ENCODE data around the gene SPTBN4.
"Not testable (repeated sequence)": the region's sequence is repeated elsewhere in the genome, so short reads cannot be mapped to it uniquely, and the experiment has no call there.

The SPTBN4 gene

GRCh38 chr19:40543029-40543597 is 76.3 kb downstream of the SPTBN4 start:
- DNase-seq = no peak
- Histone ChIP-seq H3K9ac (ENCODE audit: low read length) (no peak overlapping the region), H3K27me3 (replicated peaks; ENCODE audit: insufficient read depth, low read length) (peaks cover 16% of the 10 kb centered on the region), H3K27ac (ENCODE audit: low read length) (no peak overlapping the region), H3K4me2 (ENCODE audit: low read depth, low read length) (no peak overlapping the region), H3K9me3 (replicated peaks; ENCODE audit: insufficient read depth, low read length) (no peaks in the 10 kb centered on the region), H3K79me2 (ENCODE audit: low read length) (no peaks in the 10 kb centered on the region), H3K4me3 (ENCODE audit: low read length) (no peak overlapping the region), H3K4me1 (ENCODE audit: low read length) (no peaks in the 10 kb centered on the region), H3K36me3 (replicated peaks; ENCODE audit: insufficient read depth, low read length) (no peaks in the 10 kb centered on the region), H3K9me2 (replicated peaks; ENCODE audit: insufficient read depth, low read length) (no peaks in the 10 kb centered on the region), H2AFZ (ENCODE audit: low read length) (no peak overlapping the region), H4K20me1 (ENCODE audit: insufficient read depth, low read length) (no peaks in the 10 kb centered on the region), H3F3A (ENCODE audit: insufficient read depth, low read length) (no peaks in the 10 kb centered on the region)
- TF ChIP-seq EZH2phosphoT487 (IDR thresholded peaks at IDR 0.05; ENCODE audit: low read length) (no peak), EZH2 (optimal IDR thresholded peaks at IDR 0.05; ENCODE audit: low read depth, low read length) (no peak), CTCF (IDR thresholded peaks at IDR 0.05; ENCODE audit: low read length) (no peak)

- not testable (repeated sequence) for H3K4me2 ChIP-seq (ENCODE audit: low read depth, low read length); H3K27ac ChIP-seq (ENCODE audit: low read length); H3K9ac ChIP-seq (ENCODE audit: low read length); H3K4me3 ChIP-seq (ENCODE audit: low read length); H3K9me2 ChIP-seq (replicated peaks; ENCODE audit: insufficient read depth, low read length); H2AFZ ChIP-seq (ENCODE audit: low read length); H3K36me3 ChIP-seq (replicated peaks; ENCODE audit: insufficient read depth, low read length); H4K20me1 ChIP-seq (ENCODE audit: insufficient read depth, low read length); DNase-seq; H3K79me2 ChIP-seq (ENCODE audit: low read length); H3F3A ChIP-seq (ENCODE audit: insufficient read depth, low read length); H3K9me3 ChIP-seq (replicated peaks; ENCODE audit: insufficient read depth, low read length); H3K4me1 ChIP-seq (ENCODE audit: low read length)
- peaks cover 28% of the 10 kb centered on the region for H3K27me3 ChIP-seq (replicated peaks; ENCODE audit: insufficient read depth, low read length)
Measured at GRCh38 chr19:40546153-40546841, 79.5 kb downstream of the SPTBN4 start.

GRCh38 chr19:40547190-40547589 is 80.4 kb downstream of the SPTBN4 start:
- not testable (repeated sequence) for H3K79me2 ChIP-seq (ENCODE audit: low read length); H4K20me1 ChIP-seq (ENCODE audit: insufficient read depth, low read length); H3K9me2 ChIP-seq (replicated peaks; ENCODE audit: insufficient read depth, low read length); H3K4me1 ChIP-seq (ENCODE audit: low read length); H3K36me3 ChIP-seq (replicated peaks; ENCODE audit: insufficient read depth, low read length); DNase-seq; H3K4me2 ChIP-seq (ENCODE audit: low read depth, low read length); H3F3A ChIP-seq (ENCODE audit: insufficient read depth, low read length); H3K27ac ChIP-seq (ENCODE audit: low read length); H2AFZ ChIP-seq (ENCODE audit: low read length); H3K4me3 ChIP-seq (ENCODE audit: low read length); H3K9me3 ChIP-seq (replicated peaks; ENCODE audit: insufficient read depth, low read length); H3K9ac ChIP-seq (ENCODE audit: low read length)
- H3K27me3 ChIP-seq (replicated peaks; ENCODE audit: insufficient read depth, low read length) = peaks cover 26% of the 10 kb centered on the region

GRCh38 chr19:40547836-40548235 is 81.0 kb downstream of the SPTBN4 start:
- H2AFZ ChIP-seq (ENCODE audit: low read length) = no peak overlapping the region
- no peak overlapping the region for H3K27ac ChIP-seq (ENCODE audit: low read length)
- no peaks in the 10 kb centered on the region for H3K9me3 ChIP-seq (replicated peaks; ENCODE audit: insufficient read depth, low read length)
- no peaks in the 10 kb centered on the region for H3K9me2 ChIP-seq (replicated peaks; ENCODE audit: insufficient read depth, low read length)
- peaks cover 30% of the 10 kb centered on the region for H3K27me3 ChIP-seq (replicated peaks; ENCODE audit: insufficient read depth, low read length)
- H3K36me3 ChIP-seq (replicated peaks; ENCODE audit: insufficient read depth, low read length) = no peaks in the 10 kb centered on the region
- no peaks in the 10 kb centered on the region for H4K20me1 ChIP-seq (ENCODE audit: insufficient read depth, low read length)
- TF ChIP-seq EZH2 (optimal IDR thresholded peaks at IDR 0.05; ENCODE audit: low read depth, low read length) = no peak
- no peak for TF ChIP-seq CTCF (IDR thresholded peaks at IDR 0.05; ENCODE audit: low read length)
- TF ChIP-seq EZH2phosphoT487 (IDR thresholded peaks at IDR 0.05; ENCODE audit: low read length) = no peak
- H3K4me3 ChIP-seq (ENCODE audit: low read length) = no peak overlapping the region
- DNase-seq = no peak
- no peak overlapping the region for H3K4me2 ChIP-seq (ENCODE audit: low read depth, low read length)
- H3F3A ChIP-seq (ENCODE audit: insufficient read depth, low read length) = no peaks in the 10 kb centered on the region
- no peaks in the 10 kb centered on the region for H3K4me1 ChIP-seq (ENCODE audit: low read length)
- H3K9ac ChIP-seq (ENCODE audit: low read length) = no peak overlapping the region
- no peaks in the 10 kb centered on the region for H3K79me2 ChIP-seq (ENCODE audit: low read length)

Data from MM.1S (cell line).